Prostate gland (tissue), 2 donors: Measurements from ENCODE around the gene KCNK4. TPM values are rescaled to one million over a fixed set of nuclear protein-coding genes. Genes with fewer than 3 reads are reported as not detected.

ENCODE experiments used
- DNase-seq: peaks from one replicate; pipeline ENCODE4 v3.0.0-alpha.2; 2019; ENCODE audit warnings: low spot score
- H3K27ac ChIP-seq, 2 donors: fragments of 200-600 bp; sonication (generic); 2 replicates each; pipeline ENCODE4 v1.5.1; 2017 to 2019
- H3K27me3 ChIP-seq: fragments of 200-600 bp; sonication (generic); replicated peaks from 2 replicates; pipeline ENCODE4 v1.5.1; 2019; ENCODE audit not compliant: insufficient read depth
- H3K36me3 ChIP-seq, 2 donors: fragments of 200-600 bp; sonication (generic); 1 replicate in 1 of 2; 2 replicates in 1 of 2; pipeline versions ENCODE4 v1.5.1 to v1.8.1; 2017 to 2019
- H3K4me1 ChIP-seq: fragments of 200-600 bp; sonication (generic); replicated peaks from 2 replicates; pipeline ENCODE4 v1.5.1; 2019
- H3K4me3 ChIP-seq, 2 donors: fragments of 200-600 bp; sonication (generic); 2 replicates each; pipeline ENCODE4 v1.5.1; 2017 to 2019
- H3K9me3 ChIP-seq: fragments of 200-600 bp; sonication (generic); 2 replicates; pipeline ENCODE4 v1.5.1; 2017
- POLR2A ChIP-seq: fragments of 450-650 bp; IDR thresholded peaks from one replicate; pipeline ENCODE4 v1.6.1; 2016; ENCODE audit warnings: antibody characterized with exemption, mild to moderate bottlenecking
- POLR2AphosphoS5 ChIP-seq: sonication (generic); formaldehyde crosslinking; IDR thresholded peaks from one replicate; pipeline ENCODE4 v1.6.1; 2017; ENCODE audit warnings: antibody characterized with exemption
- WGBS: methylation state at CpG from one replicate; pipeline ENCODE4 v1.1.5; 2018; 5-methylcytosine and 5-hydroxymethylcytosine counted together
- intact Hi-C: fragments of 100-400 bp; cut with DNase I; formaldehyde crosslinking; loops from one replicate; pipeline ENCODE4 v1.14.2; 2022
- total RNA-seq, 2 donors: library from RNA; depleted of rRNA; stranded (reverse); fragments of >200 nt; gene quantifications; one replicate each; pipeline ENCODE4 v1.1.0, GENCODE V29; 2016
- TF ChIP-seq, protein P1 (sequence below), 4 experiments: fragments of 200-600 bp in 2 of 4; fragments of 450-650 bp in 2 of 4; sonication (generic) in 2 of 4; IDR thresholded peaks; 1 replicate in 3 of 4; 2 replicates in 1 of 4; pipeline ENCODE4 v1.5.1; 2016 to 2019; ENCODE audit warnings: antibody characterized with exemption in 4 of 4, mild to moderate bottlenecking in 2 of 4, moderate library complexity in 2 of 4

The KCNK4 gene
- total RNA-seq: not detected

DNA sequence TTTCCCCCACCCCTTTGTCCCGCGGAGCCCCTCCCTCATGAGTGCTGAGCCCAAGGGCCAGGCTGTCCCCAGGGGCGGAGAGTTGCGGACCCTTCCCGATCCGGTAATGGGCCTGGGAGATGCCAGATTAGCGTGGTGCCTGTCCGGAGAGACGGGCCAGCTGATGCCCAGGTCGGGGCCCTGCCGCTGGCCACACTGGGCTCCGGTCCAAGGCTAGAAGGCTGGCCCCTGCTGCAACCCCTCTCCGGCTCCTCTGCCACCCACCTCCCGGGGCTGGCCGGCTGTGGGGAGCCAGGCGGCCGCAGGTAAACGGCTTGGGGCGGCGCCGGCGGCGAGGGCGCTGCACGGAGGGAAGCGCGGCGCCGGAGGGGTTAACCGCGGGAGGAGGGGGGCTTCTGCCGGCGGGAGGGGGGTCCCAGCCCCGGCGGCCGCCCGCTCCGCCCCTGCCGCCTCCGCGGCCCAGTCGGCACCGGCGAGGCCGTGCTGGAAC is at the start of gene KCNK4:
Gene KCNK4 (plus strand): TSS at position 41 of the 490 bp plus-strand sequence. CDS start 1,717 bp downstream, outside the sequence.
- Histone ChIP-seq H3K36me3 (no peaks in the 10 kb centered on the region), H3K27me3 (peaks cover 5% of the 10 kb centered on the region), H3K4me1 (peaks cover 3% of the 10 kb centered on the region), H3K27ac (no peak within 1 kb of the TSS), H3K4me3 (peak within 1 kb of the TSS; percentile 5 to 19), H3K9me3 (no peaks in the 10 kb centered on the region)
- intact Hi-C loops: no loop called here
- TF ChIP-seq POLR2A (no peak), POLR2AphosphoS5 (no peak)
- TF ChIP-seq, protein P1, sequence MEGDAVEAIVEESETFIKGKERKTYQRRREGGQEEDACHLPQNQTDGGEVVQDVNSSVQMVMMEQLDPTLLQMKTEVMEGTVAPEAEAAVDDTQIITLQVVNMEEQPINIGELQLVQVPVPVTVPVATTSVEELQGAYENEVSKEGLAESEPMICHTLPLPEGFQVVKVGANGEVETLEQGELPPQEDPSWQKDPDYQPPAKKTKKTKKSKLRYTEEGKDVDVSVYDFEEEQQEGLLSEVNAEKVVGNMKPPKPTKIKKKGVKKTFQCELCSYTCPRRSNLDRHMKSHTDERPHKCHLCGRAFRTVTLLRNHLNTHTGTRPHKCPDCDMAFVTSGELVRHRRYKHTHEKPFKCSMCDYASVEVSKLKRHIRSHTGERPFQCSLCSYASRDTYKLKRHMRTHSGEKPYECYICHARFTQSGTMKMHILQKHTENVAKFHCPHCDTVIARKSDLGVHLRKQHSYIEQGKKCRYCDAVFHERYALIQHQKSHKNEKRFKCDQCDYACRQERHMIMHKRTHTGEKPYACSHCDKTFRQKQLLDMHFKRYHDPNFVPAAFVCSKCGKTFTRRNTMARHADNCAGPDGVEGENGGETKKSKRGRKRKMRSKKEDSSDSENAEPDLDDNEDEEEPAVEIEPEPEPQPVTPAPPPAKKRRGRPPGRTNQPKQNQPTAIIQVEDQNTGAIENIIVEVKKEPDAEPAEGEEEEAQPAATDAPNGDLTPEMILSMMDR (IDR thresholded peaks at IDR 0.05): no peak
- WGBS: 5% methylated on average over 4 of the region's 45 CpGs
- no peak for DNase-seq

DNA sequence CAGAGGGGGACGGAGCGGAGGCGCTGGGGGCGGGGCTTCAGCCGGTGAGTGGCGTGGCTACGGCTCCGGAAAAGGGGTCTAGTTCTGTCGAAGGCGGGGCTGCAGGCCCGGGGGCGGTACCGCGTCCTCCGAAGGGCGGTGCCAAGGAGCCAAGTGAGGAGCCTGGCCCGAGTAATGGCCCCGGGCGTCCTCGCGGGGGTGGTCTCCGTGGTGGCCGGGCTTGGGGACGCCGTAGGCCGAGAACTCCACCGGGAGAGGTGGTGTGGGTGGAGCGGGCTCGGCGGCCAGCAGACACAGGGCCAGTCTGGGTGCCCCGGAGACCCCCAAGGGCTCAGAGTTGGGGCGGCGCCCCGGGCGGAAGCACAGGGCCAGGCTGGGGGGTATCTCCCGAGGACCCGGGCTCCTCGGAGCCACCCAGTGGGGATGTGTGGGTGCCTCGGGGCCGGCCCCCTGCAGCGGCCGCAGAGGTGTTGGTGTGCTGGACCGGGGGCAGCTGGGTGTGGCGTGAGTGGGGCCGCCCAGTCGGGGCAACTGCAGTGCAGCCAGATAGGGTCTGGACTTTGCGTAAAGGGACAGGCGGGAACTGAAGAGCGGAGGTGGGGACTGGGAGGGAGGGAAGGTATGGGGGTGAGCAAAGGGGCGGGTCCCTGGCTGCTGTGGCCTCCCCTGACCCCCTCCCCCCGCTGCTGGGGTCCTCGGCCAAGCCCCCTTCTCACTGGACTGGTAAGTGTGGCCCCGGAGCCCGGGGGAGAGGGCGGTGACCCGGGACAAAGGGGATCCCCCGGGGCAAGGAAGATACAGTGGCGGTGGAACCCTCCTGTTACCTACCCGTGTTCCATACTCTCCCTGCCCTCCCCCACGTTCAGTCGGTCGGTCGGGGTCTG is 49.4 kb upstream of the KCNK4 start:
- no peak for DNase-seq
- H3K27ac ChIP-seq: peak overlapping the region; percentile 95 to 96
- H3K9me3 ChIP-seq: no peaks in the 10 kb centered on the region
- intact Hi-C loops: no loop called here
- no peaks in the 10 kb centered on the region for H3K27me3 ChIP-seq
- H3K36me3 ChIP-seq: no peaks in the 10 kb centered on the region
- TF ChIP-seq POLR2A (peak; percentile 95), POLR2AphosphoS5 (peak; percentile 80)
- TF ChIP-seq, protein P1 (IDR thresholded peaks at IDR 0.05): peak in 1 of 4 experiments; percentile 27
- under 1% methylated on average over 52 of the region's 63 CpGs for WGBS
- peaks cover 29% of the 10 kb centered on the region for H3K4me1 ChIP-seq
- H3K4me3 ChIP-seq: peak overlapping the region; percentile 71 to 91

DNA sequence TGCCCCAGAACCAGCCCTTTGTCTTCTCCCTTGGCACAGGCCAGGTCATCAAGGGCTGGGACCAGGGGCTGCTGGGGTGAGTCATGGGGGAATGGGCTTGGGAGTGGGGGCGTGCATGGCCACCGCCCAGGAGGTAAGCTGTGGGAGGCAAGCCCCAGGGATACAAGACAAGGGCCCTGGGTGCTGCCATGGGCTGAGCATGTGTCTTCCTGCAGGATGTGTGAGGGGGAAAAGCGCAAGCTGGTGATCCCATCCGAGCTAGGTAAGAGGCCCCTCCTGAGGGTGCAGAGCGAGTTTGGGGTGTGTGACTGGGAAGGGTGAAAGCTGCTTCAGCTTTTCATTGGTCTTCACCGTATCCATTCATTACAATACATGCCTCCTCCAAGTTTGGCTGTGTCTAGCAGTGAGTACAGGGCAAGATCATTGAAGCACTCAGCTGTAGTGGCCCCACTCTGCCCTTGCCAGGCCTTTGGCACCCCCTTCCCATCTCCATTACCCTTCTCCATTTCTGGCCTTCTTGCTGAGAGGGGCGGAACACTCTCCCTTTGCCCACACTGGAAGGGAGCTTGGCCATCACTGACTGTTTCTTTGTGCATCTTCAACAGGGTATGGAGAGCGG is 47.8 kb upstream of the KCNK4 start:
- no peak for DNase-seq
- WGBS: 87% methylated on average over 8 of the region's 8 CpGs
- Histone ChIP-seq H3K4me3 (no peak overlapping the region), H3K27ac (peak overlapping the region in 1 of 2 donors; percentile 95), H3K9me3 (no peaks in the 10 kb centered on the region), H3K36me3 (no peaks in the 10 kb centered on the region), H3K4me1 (peaks cover 18% of the 10 kb centered on the region), H3K27me3 (no peaks in the 10 kb centered on the region)
- intact Hi-C loops: no loop called here
- TF ChIP-seq POLR2AphosphoS5 (no peak), POLR2A (no peak)
- TF ChIP-seq, protein P1 (IDR thresholded peaks at IDR 0.05): no peak

DNA sequence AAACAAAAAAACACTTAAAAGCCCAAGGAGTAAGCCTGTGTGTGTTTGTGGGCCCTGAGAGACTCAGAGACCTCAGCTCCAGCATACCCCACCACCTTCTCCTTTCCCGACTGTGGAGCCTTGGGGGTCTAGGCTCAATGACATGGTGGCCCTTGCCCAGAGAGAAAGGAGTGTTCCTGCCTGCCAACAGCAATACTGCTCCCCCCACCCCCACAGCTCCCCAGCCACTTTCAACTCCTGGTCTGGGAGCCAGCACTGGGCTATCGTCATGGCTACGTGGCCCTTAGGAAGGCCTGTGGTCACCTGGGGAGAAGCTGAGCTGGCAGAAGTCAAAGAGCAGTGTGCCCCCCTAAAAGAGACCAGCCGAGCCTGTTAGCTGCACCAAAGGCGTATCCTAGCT is 47.0 kb upstream of the KCNK4 start:
- no peak overlapping the region for H3K27ac ChIP-seq
- peaks cover 15% of the 10 kb centered on the region for H3K4me1 ChIP-seq
- H3K36me3 ChIP-seq: no peaks in the 10 kb centered on the region
- H3K27me3 ChIP-seq: no peaks in the 10 kb centered on the region
- no peaks in the 10 kb centered on the region for H3K9me3 ChIP-seq
- TF ChIP-seq POLR2A (no peak), POLR2AphosphoS5 (no peak)
- TF ChIP-seq, protein P1 (IDR thresholded peaks at IDR 0.05): no peak
- no peak for DNase-seq
- intact Hi-C loops: no loop called here
- WGBS: 73% methylated on average over 5 of the region's 5 CpGs
- no peak overlapping the region for H3K4me3 ChIP-seq
